ENCODE results near the gene PDE4A. TPM values are rescaled to one million over a fixed set of nuclear protein-coding genes. Genes with fewer than 3 reads are reported as not detected.
A peak's percentile ranks its signal among the peaks of the same experiment; 100 is the strongest.
"Not testable (repeated sequence)": the region's sequence is repeated elsewhere in the genome, so short reads cannot be mapped to it uniquely, and the experiment has no call there.

Gene PDE4A
- total RNA-seq, result 10 to 100 TPM in 2 of 5 experiments, 1 to 10 TPM in 2, under 1 TPM in 1; 0.59 to 51.8 (median 5.0) TPM
- polyA plus RNA-seq, result 1 to 10 TPM in 1 of 2 donors, under 1 TPM in 1; 0.47 to 2.0 TPM
- 0.54 reads per million for total RNA-seq

DNA sequence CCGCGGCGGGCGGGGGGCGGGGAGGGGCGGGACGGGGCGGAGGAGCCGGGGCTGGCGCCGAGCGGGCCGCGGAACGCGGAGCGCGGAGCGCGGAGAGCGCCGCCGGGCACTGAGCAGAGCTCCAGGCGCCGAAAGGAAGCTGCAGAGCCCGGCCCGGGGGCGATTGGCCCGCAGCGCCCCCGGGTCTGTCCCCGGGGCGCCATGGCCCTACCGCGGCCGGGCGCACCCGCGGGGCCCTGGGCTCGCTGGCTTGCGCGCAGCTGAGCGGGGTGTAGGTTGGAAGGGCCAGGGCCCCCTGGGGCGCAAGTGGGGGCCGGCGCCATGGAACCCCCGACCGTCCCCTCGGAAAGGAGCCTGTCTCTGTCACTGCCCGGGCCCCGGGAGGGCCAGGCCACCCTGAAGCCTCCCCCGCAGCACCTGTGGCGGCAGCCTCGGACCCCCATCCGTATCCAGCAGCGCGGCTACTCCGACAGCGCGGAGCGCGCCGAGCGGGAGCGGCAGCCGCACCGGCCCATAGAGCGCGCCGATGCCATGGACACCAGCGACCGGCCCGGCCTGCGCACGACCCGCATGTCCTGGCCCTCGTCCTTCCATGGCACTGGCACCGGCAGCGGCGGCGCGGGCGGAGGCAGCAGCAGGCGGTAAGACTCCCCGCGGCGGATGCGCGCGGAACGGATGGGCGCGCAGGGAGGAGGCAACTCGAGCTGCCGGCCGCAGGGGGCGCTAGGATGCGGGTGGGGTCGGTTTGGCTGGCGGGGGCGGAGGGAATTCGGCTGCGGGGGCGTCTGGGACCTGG lies at the start of gene PDE4A:
Gene PDE4A, plus strand, starts transcription at position 95 of the 796 bp plus-strand sequence. Its CDS starts 227 bp downstream, at position 322.
- Histone ChIP-seq H3K4me1 (ENCODE audit: control insufficient read depth in 2 of 2, insufficient read depth in 2 of 2, low read length in 2 of 2) (peaks cover 49 to 60% of the 10 kb centered on the region in 2 donors), H3K27me3 (ENCODE audit: control insufficient read depth in 2 of 2, insufficient read depth in 2 of 2, low read length in 2 of 2) (peaks cover 18 to 46% of the 10 kb centered on the region in 2 donors), H3K4me3 (ENCODE audit: low read length) (peak within 1 kb of the TSS; percentile 12), H3K36me3 (ENCODE audit: control insufficient read depth in 2 of 3, insufficient read depth in 3 of 3, low read length in 3 of 3) (no peaks in the 10 kb centered on the region), H3K27ac (ENCODE audit: low read depth, low read length) (no peak within 1 kb of the TSS), H3K9me3 (ENCODE audit: control insufficient read depth in 2 of 3, low read length in 3 of 3) (no peaks in the 10 kb centered on the region)
- H3K27me3 Mint-ChIP-seq, result peaks cover 26 to 55% (median 46%) of the 10 kb centered on the region in 5 donors
- H3K9me3 Mint-ChIP-seq, result peaks cover 0 to 5% (median 0%) of the 10 kb centered on the region in 11 donors
- CTCF ChIA-PET, result interaction anchor here (1.3 to 1.9 kb wide), 2 partner anchors 14 to 17 kb away, joined by 7 to 8 read pairs; partner anchors contain the start of gene CDC37
- H3K4me1 Mint-ChIP-seq, result peaks cover 38 to 73% (median 49%) of the 10 kb centered on the region in 7 donors
- ATAC-seq, result no peak
- H3K36me3 Mint-ChIP-seq, result peaks cover 0 to 17% (median 3%) of the 10 kb centered on the region in 5 donors
- peak within 1 kb of the TSS; percentile 29 to 91 (median 74) for H3K27ac Mint-ChIP-seq
- POLR2A ChIA-PET, result interaction anchor here (0.5 to 1.6 kb wide), 3 partner anchors 14 to 162 kb away, joined by 3 to 6 read pairs (median 5); partner anchors contain the start of gene CDC37
- intact Hi-C loops (cut with micrococcal nuclease), result loop anchor here in 1 of 2 donors (1.0 to 10.0 kb wide), 3 partner anchors 11 to 316 kb away; partner anchors contain the start of genes ANGPTL6 and PPAN
- H3K4me3 Mint-ChIP-seq, result peak within 1 kb of the TSS; percentile 43 to 96 (median 78)
- peak in 6 of 9 donors; percentile 35 to 89 (median 58) for DNase-seq

DNA sequence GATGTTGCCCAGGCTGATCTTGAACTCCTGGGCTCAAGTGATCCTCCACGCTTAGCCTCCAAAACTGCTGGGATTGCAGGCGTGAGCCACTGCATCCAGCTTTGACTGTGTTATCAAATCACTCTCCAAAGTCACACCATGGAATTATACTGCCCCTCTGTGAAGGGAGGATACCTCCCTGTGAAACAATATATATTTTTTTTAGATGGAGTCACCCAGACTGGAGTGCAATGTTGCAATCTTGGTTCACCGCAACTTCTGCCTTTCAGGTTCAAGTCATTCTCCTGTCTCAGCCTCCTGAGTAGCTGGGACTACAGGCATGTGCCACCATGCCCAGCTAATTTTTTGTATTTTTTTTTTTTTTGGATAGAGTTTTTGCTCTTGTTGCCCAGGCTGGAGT lies 47.6 kb upstream of the PDE4A start:
- no peak overlapping the region for H3K27ac ChIP-seq (ENCODE audit: low read depth, low read length)
- H3K9me3 ChIP-seq (ENCODE audit: control insufficient read depth in 2 of 3, low read length in 3 of 3), result no peaks in the 10 kb centered on the region
- DNase-seq, result no peak
- intact Hi-C loops (cut with micrococcal nuclease), result no loop called here
- H3K27me3 ChIP-seq (ENCODE audit: control insufficient read depth in 2 of 2, insufficient read depth in 2 of 2, low read length in 2 of 2), result no peaks in the 10 kb centered on the region
- POLR2A ChIA-PET, result no interaction called here
- Mint-ChIP-seq H3K36me3 (peaks cover 0 to 22% (median 9%) of the 10 kb centered on the region in 5 donors), H3K27ac (no peak overlapping the region), H3K9me3 (no peaks in the 10 kb centered on the region), H3K4me1 (peaks cover 4 to 8% (median 5%) of the 10 kb centered on the region in 7 donors), H3K27me3 (no peaks in the 10 kb centered on the region), H3K4me3 (no peak overlapping the region)
- peak; percentile 74 for ATAC-seq
- CTCF ChIA-PET, result interaction anchor here (0.9 to 1.4 kb wide), 2 partner anchors 101 to 393 kb away, joined by 3 to 4 read pairs; no protein-coding TSS in a partner anchor
- H3K4me3 ChIP-seq (ENCODE audit: low read length), result no peak overlapping the region
- no peaks in the 10 kb centered on the region for H3K4me1 ChIP-seq (ENCODE audit: control insufficient read depth in 2 of 2, insufficient read depth in 2 of 2, low read length in 2 of 2)
- H3K36me3 ChIP-seq (ENCODE audit: control insufficient read depth in 2 of 3, insufficient read depth in 3 of 3, low read length in 3 of 3), result peaks cover 4 to 45% (median 5%) of the 10 kb centered on the region in 3 experiments

DNA sequence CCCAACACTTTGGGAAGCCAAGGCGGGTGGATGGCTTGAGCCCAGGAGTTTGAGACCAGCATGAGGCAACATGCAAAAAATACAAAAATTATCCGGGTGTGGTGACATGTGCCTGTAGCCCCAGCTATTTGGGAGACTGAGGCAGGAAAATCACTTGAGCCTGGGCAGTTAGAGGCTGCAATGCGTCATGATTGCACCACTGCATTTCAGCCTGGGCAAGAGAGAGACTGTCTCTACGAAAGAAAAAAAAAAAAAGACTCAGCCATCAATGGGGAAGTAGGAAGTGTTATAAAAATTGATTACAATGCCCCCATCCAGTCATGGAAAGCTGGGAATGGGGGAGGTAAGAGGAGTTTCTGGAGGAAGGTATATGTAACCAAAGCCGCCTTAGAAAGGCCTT lies 45.4 kb upstream of the PDE4A start:
- ATAC-seq (no peak), DNase-seq (no peak)
- peak overlapping the region in 2 of 9 donors; percentile 28 to 49 for H3K27ac Mint-ChIP-seq
- Histone ChIP-seq H3K36me3 (ENCODE audit: control insufficient read depth in 2 of 3, insufficient read depth in 3 of 3, low read length in 3 of 3) (peaks cover 0 to 30% (median 0%) of the 10 kb centered on the region in 3 experiments), H3K4me3 (ENCODE audit: low read length) (no peak overlapping the region), H3K27ac (ENCODE audit: low read depth, low read length) (no peak overlapping the region), H3K4me1 (ENCODE audit: control insufficient read depth in 2 of 2, insufficient read depth in 2 of 2, low read length in 2 of 2) (peaks cover 0 to 4% of the 10 kb centered on the region in 2 donors), H3K9me3 (ENCODE audit: control insufficient read depth in 2 of 3, low read length in 3 of 3) (no peaks in the 10 kb centered on the region), H3K27me3 (ENCODE audit: control insufficient read depth in 2 of 2, insufficient read depth in 2 of 2, low read length in 2 of 2) (no peaks in the 10 kb centered on the region)
- H3K4me1 Mint-ChIP-seq, result peaks cover 6 to 21% (median 16%) of the 10 kb centered on the region in 7 donors
- POLR2A ChIA-PET, result no interaction called here
- H3K27me3 Mint-ChIP-seq, result no peaks in the 10 kb centered on the region
- H3K36me3 Mint-ChIP-seq, result peaks cover 0 to 20% (median 12%) of the 10 kb centered on the region in 5 donors
- H3K9me3 Mint-ChIP-seq, result peaks cover 0 to 2% (median 0%) of the 10 kb centered on the region in 11 donors
- CTCF ChIA-PET, result no interaction called here
- H3K4me3 Mint-ChIP-seq, result no peak overlapping the region
- intact Hi-C loops (cut with micrococcal nuclease), result no loop called here

DNA sequence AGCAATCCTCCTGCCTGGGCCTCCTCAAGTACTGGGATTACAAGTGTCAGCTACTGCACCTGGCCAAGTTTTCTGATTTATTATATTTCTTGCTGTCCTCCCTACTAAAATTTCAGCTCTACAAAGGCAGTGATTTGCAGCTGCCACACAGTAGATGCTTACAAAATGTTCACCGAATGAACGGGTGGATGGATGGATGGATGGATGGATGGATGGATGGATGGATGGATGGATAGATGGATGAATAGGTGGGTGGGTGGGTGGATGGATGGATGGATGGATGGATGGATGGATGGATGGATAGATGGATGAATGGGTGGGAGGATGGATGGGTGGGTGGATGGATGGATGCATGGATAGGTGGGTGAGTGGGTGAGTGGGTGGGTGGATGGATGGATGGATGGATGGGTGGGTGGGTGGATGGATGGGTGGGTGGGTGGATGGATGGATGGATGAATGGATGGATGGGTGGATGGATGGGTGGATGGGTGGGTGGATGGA lies 43.1 kb upstream of the PDE4A start:
- Mint-ChIP-seq H3K4me3 (peak overlapping the region in 1 of 10 donors; percentile 23), H3K4me1 (peaks cover 14 to 35% (median 26%) of the 10 kb centered on the region in 7 donors), H3K36me3 (peaks cover 4 to 20% (median 17%) of the 10 kb centered on the region in 5 donors)
- H3K4me3 ChIP-seq (ENCODE audit: low read length); H3K9me3 ChIP-seq (ENCODE audit: control insufficient read depth in 2 of 3, low read length in 3 of 3); intact Hi-C loops (cut with micrococcal nuclease); H3K27ac Mint-ChIP-seq; H3K27me3 Mint-ChIP-seq; ATAC-seq; CTCF ChIA-PET; DNase-seq; H3K9me3 Mint-ChIP-seq; H3K27ac ChIP-seq (ENCODE audit: low read depth, low read length); H3K4me1 ChIP-seq (ENCODE audit: control insufficient read depth in 2 of 2, insufficient read depth in 2 of 2, low read length in 2 of 2); H3K27me3 ChIP-seq (ENCODE audit: control insufficient read depth in 2 of 2, insufficient read depth in 2 of 2, low read length in 2 of 2): not testable (repeated sequence)
- POLR2A ChIA-PET, result interaction anchor here (0.7 kb wide), 2 partner anchors 187 to 264 kb away, joined by 3 to 7 read pairs; no protein-coding TSS in a partner anchor
- H3K36me3 ChIP-seq (ENCODE audit: control insufficient read depth in 2 of 3, insufficient read depth in 3 of 3, low read length in 3 of 3), result peaks cover 0 to 31% (median 0%) of the 10 kb centered on the region in 3 experiments

DNA sequence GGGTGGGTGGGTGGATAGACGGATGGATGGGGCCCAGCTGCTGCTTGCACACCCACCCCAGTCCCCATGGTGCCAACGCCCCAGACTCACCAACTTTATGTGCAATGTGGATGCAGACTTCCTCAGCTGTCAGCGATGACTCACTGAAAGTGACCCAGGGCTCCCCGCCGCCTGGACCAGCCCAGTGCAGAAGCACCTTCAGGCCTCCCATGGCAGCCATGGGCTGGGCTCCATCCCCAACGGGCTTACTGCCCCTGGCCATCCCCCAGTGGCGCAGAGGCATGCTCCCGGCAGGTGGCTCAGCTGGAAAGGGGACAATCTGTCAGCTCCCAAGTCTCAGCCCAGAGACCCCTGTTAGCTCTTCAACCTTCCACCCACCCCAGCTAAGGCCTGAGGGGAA lies 42.2 kb upstream of the PDE4A start:
- CTCF ChIA-PET, result interaction anchor here (0.7 kb wide), 1 partner anchor 10 kb away, joined by 3 read pairs; no protein-coding TSS in a partner anchor
- no peak overlapping the region for H3K27ac ChIP-seq (ENCODE audit: low read depth, low read length)
- peaks cover 0 to 28% (median 0%) of the 10 kb centered on the region in 3 experiments for H3K36me3 ChIP-seq (ENCODE audit: control insufficient read depth in 2 of 3, insufficient read depth in 3 of 3, low read length in 3 of 3)
- Mint-ChIP-seq H3K27ac (peak overlapping the region in 4 of 9 donors; percentile 9 to 56 (median 40)), H3K4me1 (peaks cover 14 to 35% (median 26%) of the 10 kb centered on the region in 7 donors), H3K9me3 (peaks cover 0 to 7% (median 0%) of the 10 kb centered on the region in 11 donors), H3K36me3 (peaks cover 4 to 20% (median 17%) of the 10 kb centered on the region in 5 donors), H3K27me3 (peaks cover 0 to 3% (median 0%) of the 10 kb centered on the region in 5 donors), H3K4me3 (peak overlapping the region in 2 of 10 donors; percentile 20 to 43)
- DNase-seq (no peak), ATAC-seq (no peak)
- no peak overlapping the region for H3K4me3 ChIP-seq (ENCODE audit: low read length)
- peaks cover 5 to 10% of the 10 kb centered on the region in 2 donors for H3K4me1 ChIP-seq (ENCODE audit: control insufficient read depth in 2 of 2, insufficient read depth in 2 of 2, low read length in 2 of 2)
- intact Hi-C loops (cut with micrococcal nuclease), result no loop called here
- H3K9me3 ChIP-seq (ENCODE audit: control insufficient read depth in 2 of 3, low read length in 3 of 3), result no peaks in the 10 kb centered on the region
- POLR2A ChIA-PET, result no interaction called here
- no peaks in the 10 kb centered on the region for H3K27me3 ChIP-seq (ENCODE audit: control insufficient read depth in 2 of 2, insufficient read depth in 2 of 2, low read length in 2 of 2)

DNA sequence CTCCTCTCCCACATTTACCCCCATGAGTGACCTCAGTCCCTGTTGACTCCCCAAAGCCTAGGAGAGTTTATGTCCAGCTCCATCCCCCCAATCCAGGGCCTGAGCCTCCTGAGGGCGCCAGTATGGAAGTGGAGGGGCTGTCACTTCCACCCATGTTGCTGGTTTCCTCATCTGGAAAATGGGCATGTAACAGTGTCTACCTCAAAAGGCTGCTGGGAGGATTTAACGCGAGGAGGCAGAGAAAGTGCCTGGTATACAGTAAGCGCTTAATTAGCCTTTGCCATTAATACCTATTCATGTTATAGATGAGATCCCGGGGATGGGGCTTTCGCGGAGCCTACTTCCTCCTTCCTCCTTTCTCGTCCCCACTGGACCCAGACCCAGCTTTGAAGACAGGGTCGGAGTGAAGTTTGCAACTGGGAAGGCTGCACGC lies 40.4 kb upstream of the PDE4A start:
- DNase-seq (no peak), ATAC-seq (no peak)
- Histone ChIP-seq H3K27ac (ENCODE audit: low read depth, low read length) (peak overlapping the region; percentile 84), H3K36me3 (ENCODE audit: control insufficient read depth in 2 of 3, insufficient read depth in 3 of 3, low read length in 3 of 3) (peaks cover 0 to 21% (median 0%) of the 10 kb centered on the region in 3 experiments), H3K27me3 (ENCODE audit: control insufficient read depth in 2 of 2, insufficient read depth in 2 of 2, low read length in 2 of 2) (no peaks in the 10 kb centered on the region), H3K4me1 (ENCODE audit: control insufficient read depth in 2 of 2, insufficient read depth in 2 of 2, low read length in 2 of 2) (peaks cover 5 to 10% of the 10 kb centered on the region in 2 donors), H3K4me3 (ENCODE audit: low read length) (peak overlapping the region; percentile 94), H3K9me3 (ENCODE audit: control insufficient read depth in 2 of 3, low read length in 3 of 3) (no peaks in the 10 kb centered on the region)
- ChIA-PET CTCF (interaction anchor here (0.6 to 1.9 kb wide), 6 partner anchors 9 to 121 kb away, joined by 3 to 10 read pairs (median 3); partner anchors contain the start of gene ICAM1), POLR2A (interaction anchor here (0.9 to 2.3 kb wide), 6 partner anchors 9 to 237 kb away, joined by 3 to 10 read pairs (median 4); partner anchors contain the start of genes CDC37 and RAVER1)
- Mint-ChIP-seq H3K4me3 (peak overlapping the region; percentile 93 to 99 (median 94)), H3K4me1 (peaks cover 14 to 34% (median 25%) of the 10 kb centered on the region in 7 donors), H3K27ac (peak overlapping the region; percentile 88 to 97 (median 93)), H3K27me3 (peaks cover 0 to 3% (median 0%) of the 10 kb centered on the region in 5 donors), H3K36me3 (peaks cover 4 to 17% (median 15%) of the 10 kb centered on the region in 5 donors), H3K9me3 (peaks cover 0 to 7% (median 0%) of the 10 kb centered on the region in 11 donors)
- intact Hi-C loops (cut with micrococcal nuclease), result loop anchor here (1.0 to 10.0 kb wide), 7 partner anchors 23 to 445 kb away; partner anchors contain the start of genes CDC37 (in 2 of the 2), ICAM1 (in 2 of the 2), RAVER1 (in 2 of the 2) and DNMT1 (in 1 of the 2)
